ENCODE results near the gene KAZN.

KAZN gene

GRCh38 chr1:15014516-15014915 is 416.0 kb downstream of the KAZN start:
- no peak overlapping the region for H3K4me3 ChIP-seq (ENCODE audit: low read depth, low read length)

GRCh38 chr1:15016001-15016400 is 417.5 kb downstream of the KAZN start:
- no peak overlapping the region for H3K4me3 ChIP-seq (ENCODE audit: low read depth, low read length)

GRCh38 chr1:15016526-15016925 is 418.0 kb downstream of the KAZN start:
- no peak overlapping the region for H3K4me3 ChIP-seq (ENCODE audit: low read depth, low read length)

- H3K4me3 ChIP-seq (ENCODE audit: low read depth, low read length): no peak overlapping the region
These were observed 418.6 kb downstream of the KAZN start for GRCh38 chr1:15017120-15017519.

GRCh38 chr1:15018767-15019166 is 420.3 kb downstream of the KAZN start:
- no peak overlapping the region for H3K4me3 ChIP-seq (ENCODE audit: low read depth, low read length)

- no peak overlapping the region for H3K4me3 ChIP-seq (ENCODE audit: low read depth, low read length)
These were observed 422.7 kb downstream of the KAZN start for GRCh38 chr1:15020943-15021745.

- no peak overlapping the region for H3K4me3 ChIP-seq (ENCODE audit: low read depth, low read length)
These were observed 423.6 kb downstream of the KAZN start for GRCh38 chr1:15022048-15022447.

GRCh38 chr1:15023205-15023604 is 424.7 kb downstream of the KAZN start:
- no peak overlapping the region for H3K4me3 ChIP-seq (ENCODE audit: low read depth, low read length)

- no peak overlapping the region for H3K4me3 ChIP-seq (ENCODE audit: low read depth, low read length)
These were observed 425.5 kb downstream of the KAZN start for GRCh38 chr1:15023976-15024375.

GRCh38 chr1:15026117-15026489 is 427.6 kb downstream of the KAZN start:
- no peak overlapping the region for H3K4me3 ChIP-seq (ENCODE audit: low read depth, low read length)

GRCh38 chr1:15027515-15027986 is 429.1 kb downstream of the KAZN start:
- H3K4me3 ChIP-seq (ENCODE audit: low read depth, low read length): no peak overlapping the region

- H3K4me3 ChIP-seq (ENCODE audit: low read depth, low read length): no peak overlapping the region
These were observed 429.6 kb downstream of the KAZN start for GRCh38 chr1:15028102-15028501.

GRCh38 chr1:15028616-15029015 is 430.1 kb downstream of the KAZN start:
- H3K4me3 ChIP-seq (ENCODE audit: low read depth, low read length): no peak overlapping the region

GRCh38 chr1:15029036-15029435 is 430.6 kb downstream of the KAZN start:
- H3K4me3 ChIP-seq (ENCODE audit: low read depth, low read length): no peak overlapping the region

GRCh38 chr1:15029786-15030185 is 431.3 kb downstream of the KAZN start:
- no peak overlapping the region for H3K4me3 ChIP-seq (ENCODE audit: low read depth, low read length)

GRCh38 chr1:15031251-15031933 is 432.9 kb downstream of the KAZN start:
- no peak overlapping the region for H3K4me3 ChIP-seq (ENCODE audit: low read depth, low read length)

- H3K4me3 ChIP-seq (ENCODE audit: low read depth, low read length): no peak overlapping the region
These were observed 434.8 kb downstream of the KAZN start for GRCh38 chr1:15033264-15033663.

GRCh38 chr1:15034656-15035055 is 436.2 kb downstream of the KAZN start:
- no peak overlapping the region for H3K4me3 ChIP-seq (ENCODE audit: low read depth, low read length)

- no peak overlapping the region for H3K4me3 ChIP-seq (ENCODE audit: low read depth, low read length)
These were observed 436.8 kb downstream of the KAZN start for GRCh38 chr1:15035236-15035635.

GRCh38 chr1:15036101-15036500 is 437.6 kb downstream of the KAZN start:
- H3K4me3 ChIP-seq (ENCODE audit: low read depth, low read length): no peak overlapping the region

- no peak overlapping the region for H3K4me3 ChIP-seq (ENCODE audit: low read depth, low read length)
These were observed 439.9 kb downstream of the KAZN start for GRCh38 chr1:15038232-15039016.
